Ramos (cell line): ENCODE data around the gene FAM53A.

Source experiments
- in situ Hi-C: fragments of 300-500 bp; cut with MboI; formaldehyde crosslinking; loops from one replicate; pipeline ENCODE4 v1.14.3; 2022; ENCODE audit warnings: low sequenced_read_pairs; ENCODE audit not compliant: unreplicated experiment

FAM53A gene

DNA sequence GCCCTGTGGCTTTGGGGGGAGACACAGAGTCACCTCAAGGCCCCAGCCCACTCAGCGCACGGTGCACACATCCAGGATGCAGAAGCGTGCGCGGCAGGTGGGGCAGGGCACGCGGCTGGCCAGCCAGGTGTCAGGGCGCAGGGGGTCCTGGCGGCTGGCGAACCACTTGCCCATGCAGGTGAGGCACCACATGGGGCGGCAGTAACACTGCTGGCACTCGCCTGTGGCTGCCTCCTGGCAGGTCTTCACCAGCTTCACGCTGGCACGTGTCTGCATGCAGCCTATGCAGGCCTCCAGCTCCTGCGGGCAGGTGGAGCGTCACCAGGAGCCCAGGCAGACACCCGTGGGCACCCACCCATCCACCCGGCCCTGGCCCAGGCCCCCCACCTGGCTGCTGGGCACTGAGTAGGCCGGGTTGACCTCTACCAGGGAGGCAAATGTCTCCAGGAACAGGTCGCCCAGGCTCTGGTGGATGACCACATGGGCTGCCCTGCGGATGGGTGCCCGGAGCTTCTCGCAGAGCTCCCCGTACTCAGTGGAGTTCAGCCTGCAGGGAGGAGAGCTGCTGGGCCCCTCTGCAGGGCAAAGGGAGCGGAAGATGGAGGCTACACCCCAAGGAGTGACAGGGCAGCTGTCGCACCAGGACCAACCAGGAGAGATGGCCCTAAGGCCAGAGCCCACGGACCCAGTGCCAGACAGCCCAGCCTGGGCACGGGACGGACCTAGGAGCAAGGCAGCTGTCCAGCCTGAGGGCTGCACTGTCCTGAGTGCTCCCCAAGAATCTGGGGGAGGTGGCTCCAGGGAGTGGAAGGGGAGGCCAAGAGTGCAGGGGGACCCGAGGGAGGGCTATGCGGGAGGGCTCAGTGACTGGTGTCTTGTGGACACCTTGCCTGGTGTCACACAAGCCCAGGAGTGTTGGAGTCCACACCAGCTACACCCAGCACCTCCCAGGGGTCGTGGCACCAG is 33.3 kb upstream of the FAM53A start:
- in situ Hi-C loops: loop anchor here (25.0 kb wide), 1 partner anchor 1370 kb away; no protein-coding TSS in a partner anchor

DNA sequence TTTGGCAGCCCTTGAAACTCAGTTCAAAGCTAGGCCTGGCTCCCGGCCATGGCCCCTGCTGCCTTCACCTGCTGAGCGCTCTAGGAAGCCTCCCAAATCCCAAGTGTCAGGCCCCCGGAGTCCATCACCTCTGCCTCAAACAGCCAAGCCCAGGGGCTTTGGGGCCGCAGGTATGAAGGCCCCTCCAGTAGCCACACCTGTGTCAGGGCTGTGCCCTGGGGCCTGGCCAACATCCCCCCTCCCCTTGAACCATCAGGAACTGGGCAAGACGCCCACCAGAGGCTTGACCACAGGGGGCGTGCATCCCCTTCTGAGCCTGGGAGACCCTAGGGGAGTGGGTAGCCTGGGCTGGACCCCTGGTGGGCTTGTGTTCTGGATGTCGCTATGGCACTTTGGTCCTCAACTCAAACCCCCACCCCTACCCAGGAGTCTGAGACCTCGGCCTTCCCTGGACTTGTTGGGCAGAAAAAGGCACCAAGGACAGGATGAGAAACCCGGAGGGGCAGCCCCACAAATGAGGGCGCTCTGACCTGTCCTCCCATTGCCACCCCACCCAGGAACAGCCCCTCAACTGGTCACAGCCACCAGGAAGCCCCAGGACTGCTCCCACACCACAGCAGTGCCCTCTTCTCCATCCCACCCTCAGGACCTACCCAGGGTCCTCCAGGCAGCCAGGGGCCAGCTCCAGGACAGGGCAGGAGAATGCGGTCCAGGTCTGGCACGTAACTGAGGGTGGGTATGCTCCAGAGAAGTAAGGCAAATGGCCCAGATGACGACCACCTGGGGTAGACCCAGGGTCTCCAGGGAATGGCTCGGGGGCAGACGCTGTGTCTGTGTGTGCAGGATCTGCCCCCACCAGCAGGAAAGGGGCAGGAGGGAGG is 32.2 kb upstream of the FAM53A start:
- in situ Hi-C loops: loop anchor here (25.0 kb wide), 1 partner anchor 1371 kb away; no protein-coding TSS in a partner anchor

GRCh38 chr4:1715002-1715758 is 31.1 kb upstream of the FAM53A start:
- in situ Hi-C loops: loop anchor here (25.0 kb wide), 1 partner anchor 1372 kb away; no protein-coding TSS in a partner anchor

GRCh38 chr4:1714303-1715001 is 30.3 kb upstream of the FAM53A start:
- in situ Hi-C loops: loop anchor here (25.0 kb wide), 1 partner anchor 1373 kb away; no protein-coding TSS in a partner anchor

GRCh38 chr4:1713003-1713851 is 29.1 kb upstream of the FAM53A start:
- in situ Hi-C loops: loop anchor here (25.0 kb wide), 1 partner anchor 1374 kb away; no protein-coding TSS in a partner anchor

GRCh38 chr4:1712216-1713002 is 28.3 kb upstream of the FAM53A start, which contains the start of gene SLBP:
Gene SLBP, minus strand, starts transcription at chr4:1712319. Its CDS starts 131 bp downstream, at chr4:1712188.
- in situ Hi-C loops: loop anchor here (25.0 kb wide), 1 partner anchor 1375 kb away; no protein-coding TSS in a partner anchor

GRCh38 chr4:1711571-1712215 is 27.6 kb upstream of the FAM53A start:
- in situ Hi-C loops: loop anchor here (25.0 kb wide), 1 partner anchor 1376 kb away; no protein-coding TSS in a partner anchor

DNA sequence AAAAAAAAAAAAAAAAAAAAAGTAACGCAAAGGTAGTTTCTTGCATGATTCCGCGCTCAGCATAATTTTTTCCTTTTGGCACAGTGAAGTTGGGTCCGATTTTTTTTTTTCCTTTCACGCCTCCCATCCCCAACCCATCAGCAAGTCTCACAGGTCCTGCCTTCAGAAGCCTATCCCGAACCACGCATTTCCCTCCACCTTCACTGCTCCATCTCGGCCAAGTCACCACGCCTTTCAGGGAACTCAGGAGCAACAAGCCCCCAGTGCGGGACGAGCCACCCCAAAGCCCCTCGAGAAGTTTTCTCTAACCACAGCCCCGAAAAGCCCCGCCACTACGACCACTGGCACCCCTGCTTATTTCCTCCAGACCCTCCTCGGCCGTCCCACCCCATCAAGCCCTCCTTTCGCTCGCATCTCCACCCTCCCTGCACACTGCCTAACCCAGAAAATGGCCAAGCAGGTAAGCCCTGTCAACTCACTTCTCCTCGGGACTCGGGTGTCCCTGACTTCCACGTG is 27.0 kb upstream of the FAM53A start:
- in situ Hi-C loops: loop anchor here (25.0 kb wide), 1 partner anchor 1376 kb away; no protein-coding TSS in a partner anchor

GRCh38 chr4:1708581-1708980 is 24.5 kb upstream of the FAM53A start:
- in situ Hi-C loops: loop anchor here (25.0 kb wide), 1 partner anchor 1379 kb away; no protein-coding TSS in a partner anchor

DNA sequence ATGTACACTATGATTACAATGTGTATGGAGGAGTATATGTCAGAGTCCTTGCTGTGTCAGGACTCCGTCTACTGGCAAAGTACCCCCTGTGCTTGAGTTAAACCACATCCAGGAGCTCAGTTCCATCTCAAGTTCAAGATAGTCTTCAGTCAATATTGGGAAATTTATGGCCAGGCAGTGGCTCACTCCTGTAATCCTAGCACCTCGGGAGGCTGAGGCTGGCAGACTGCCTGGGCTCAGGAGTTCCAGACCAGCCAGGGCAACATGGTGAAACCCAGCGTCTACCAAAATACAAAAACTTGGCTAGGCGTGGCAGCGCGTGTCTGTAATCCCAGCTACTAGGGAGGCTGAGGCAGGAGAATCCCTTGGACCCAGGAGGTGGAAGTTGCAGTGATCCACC is 22.2 kb upstream of the FAM53A start:
- in situ Hi-C loops: loop anchor here (25.0 kb wide), 1 partner anchor 1381 kb away; no protein-coding TSS in a partner anchor

GRCh38 chr4:1705732-1706131 is 21.6 kb upstream of the FAM53A start:
- in situ Hi-C loops: loop anchor here (25.0 kb wide), 1 partner anchor 1382 kb away; no protein-coding TSS in a partner anchor

DNA sequence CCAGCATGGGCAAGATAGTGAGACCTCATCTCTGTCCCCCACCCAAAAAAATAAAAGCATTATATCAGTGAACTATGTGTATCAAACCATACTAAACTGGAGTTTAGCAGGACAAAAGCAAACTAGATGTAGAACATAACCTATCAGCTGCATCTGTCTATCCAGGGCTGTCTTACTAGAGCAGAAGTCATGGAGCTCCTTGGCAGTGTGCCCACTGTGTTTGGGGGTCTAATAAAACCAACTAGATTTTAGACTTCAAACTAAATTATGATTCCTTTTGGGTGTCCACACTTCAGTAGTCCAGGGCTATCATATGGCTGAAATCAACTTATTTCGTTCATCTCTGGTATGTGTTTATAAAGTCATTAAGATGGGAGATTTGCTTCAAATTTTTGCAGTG is 19.8 kb upstream of the FAM53A start:
- in situ Hi-C loops: loop anchor here (25.0 kb wide), 1 partner anchor 1383 kb away; no protein-coding TSS in a partner anchor

DNA sequence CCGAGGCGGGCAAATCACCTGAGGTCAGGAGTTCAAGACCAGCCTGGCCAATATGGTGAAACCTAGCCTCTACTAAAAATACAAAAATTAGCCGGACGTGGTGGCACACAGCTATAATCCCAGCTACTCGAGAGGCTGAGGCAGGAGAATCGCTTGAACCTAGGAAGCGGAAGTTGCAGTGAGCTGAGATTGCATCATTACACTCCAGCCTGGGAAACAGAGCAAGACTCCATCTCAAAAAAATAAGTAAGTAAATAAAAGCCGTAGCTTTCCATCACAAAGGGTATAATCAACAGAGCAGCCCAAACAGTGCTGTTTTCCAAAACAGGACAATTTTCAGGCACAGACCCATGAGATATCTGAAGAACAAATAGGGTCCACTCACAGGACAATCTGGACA is 17.6 kb upstream of the FAM53A start:
- in situ Hi-C loops: loop anchor here (25.0 kb wide), 1 partner anchor 1386 kb away; no protein-coding TSS in a partner anchor

GRCh38 chr4:1695913-1696312 is 11.8 kb upstream of the FAM53A start:
- in situ Hi-C loops: no loop called here

DNA sequence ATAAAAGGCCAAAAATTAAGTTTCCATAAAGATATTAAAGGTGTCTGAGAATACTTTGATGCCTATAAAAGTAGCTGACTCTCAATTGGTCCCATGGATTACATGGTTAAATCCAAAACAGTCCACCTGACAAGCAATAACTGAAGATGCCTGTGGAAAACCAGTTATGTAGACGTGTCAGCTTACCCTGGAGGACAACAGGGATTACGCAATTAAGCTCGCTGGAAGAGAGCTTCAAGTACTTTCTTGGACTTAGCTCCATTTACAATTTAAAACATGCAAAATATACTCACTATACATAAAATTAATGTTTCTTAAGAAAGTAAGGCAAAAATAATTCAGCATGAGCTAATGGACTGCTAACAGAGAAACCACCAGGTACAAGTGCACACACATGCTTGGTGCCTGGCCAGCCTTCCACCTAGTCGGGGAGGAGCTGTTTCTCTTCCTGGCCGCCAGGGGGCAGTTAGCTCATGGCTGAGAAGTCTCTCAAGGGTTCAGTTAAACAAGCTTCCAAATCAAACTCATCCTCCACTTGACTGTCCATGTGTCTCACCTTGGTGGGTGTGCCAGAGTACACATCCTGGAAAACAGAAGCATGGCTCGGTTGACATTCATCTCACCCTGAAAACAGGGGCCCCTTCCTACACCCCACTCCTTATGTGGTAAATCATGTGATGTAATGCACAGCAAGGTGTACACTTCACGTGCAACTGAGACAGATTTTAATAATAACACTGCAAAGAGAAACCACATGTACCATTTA is 9.2 kb upstream of the FAM53A start:
- in situ Hi-C loops: loop anchor here (5.0 kb wide), 1 partner anchor 34 kb away; no protein-coding TSS in a partner anchor
